Esophagus (tissue), 2 donors: ENCODE data around the gene MORC3. TPM values are rescaled to one million over a fixed set of nuclear protein-coding genes. Genes with fewer than 3 reads are reported as not detected.
"Not testable (repeated sequence)": the region's sequence is repeated elsewhere in the genome, so short reads cannot be mapped to it uniquely, and the experiment has no call there.

ENCODE experiments used
- H3K27ac ChIP-seq, 2 donors: one replicate each; pipeline ENCODE4 v1.5.1; 2013; ENCODE audit warnings: low read depth in 2 of 2, mild to moderate bottlenecking in 2 of 2, inconsistent platforms in 1 of 2, low read length in 1 of 2, moderate library complexity in 1 of 2
- H3K27me3 ChIP-seq, 2 donors: one replicate each; pipeline ENCODE4 v1.6.1; 2013; ENCODE audit warnings: low read length in 2 of 2, control low read depth in 1 of 2, mild to moderate bottlenecking in 1 of 2; ENCODE audit not compliant: insufficient read depth in 2 of 2, control insufficient read depth in 1 of 2
- H3K36me3 ChIP-seq, 2 donors: one replicate each; pipeline ENCODE4 v1.6.1; 2013; ENCODE audit warnings: low read length in 1 of 2; ENCODE audit not compliant: control insufficient read depth in 2 of 2, insufficient read depth in 2 of 2
- H3K4me1 ChIP-seq, 2 donors: one replicate each; pipeline ENCODE4 v1.6.1; 2013; ENCODE audit warnings: low read length in 1 of 2; ENCODE audit not compliant: control insufficient read depth in 2 of 2, insufficient read depth in 2 of 2
- H3K4me3 ChIP-seq, 2 donors: one replicate each; pipeline ENCODE4 v1.5.1; 2013; ENCODE audit warnings: low read length in 2 of 2, mild to moderate bottlenecking in 2 of 2, low read depth in 1 of 2, moderate library complexity in 1 of 2
- H3K9me3 ChIP-seq, 2 donors: one replicate each; pipeline ENCODE4 v1.6.1; 2013; ENCODE audit warnings: mild to moderate bottlenecking in 2 of 2, low read depth in 1 of 2, low read length in 1 of 2, moderate library complexity in 1 of 2; ENCODE audit not compliant: control insufficient read depth in 2 of 2, insufficient read depth in 1 of 2
- WGBS, 2 donors: extraction: QIAGEN DNeasy Blood & Tissue Kit; methylation state at CpG; one replicate each; pipeline ENCODE4 v1.1.7; 2013; 5-methylcytosine and 5-hydroxymethylcytosine counted together
- polyA plus RNA-seq, 2 donors: library from polyadenylated mRNA; stranded (reverse); fragments of 200-250 nt; gene quantifications; one replicate each; pipeline ENCODE4 v1.2.3, GENCODE V29; 2013
- donor health status: healthy with polysubstance abuse.
- donor health status: Bipolar disorder and iron deficiency.

MORC3 gene
- polyA plus RNA-seq, 2 donors: 13.1 to 18.6 TPM

DNA sequence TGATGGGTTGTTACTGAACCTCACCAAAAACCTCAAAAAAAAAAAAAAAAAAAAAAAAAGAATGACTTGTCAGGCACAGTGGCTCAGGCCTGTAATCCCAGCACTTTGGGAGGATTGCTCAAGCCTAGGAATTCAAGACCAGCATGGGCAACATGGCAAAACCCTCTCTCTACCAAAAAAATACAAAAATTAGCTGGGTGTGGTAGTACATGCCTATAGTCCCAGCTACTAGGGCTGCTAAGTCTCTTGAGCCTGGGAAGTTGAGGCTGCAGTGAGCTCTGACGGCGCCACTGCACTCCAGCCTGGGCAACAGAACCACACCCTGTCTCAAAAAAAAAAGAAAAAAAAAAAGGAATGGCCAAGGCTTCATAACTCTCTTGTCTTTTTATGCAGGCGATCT lies 76.3 kb downstream of the MORC3 start:
- WGBS, 2 donors: 93 to 95% methylated on average over 3 of the region's 3 CpGs
- no peak overlapping the region for H3K27ac ChIP-seq
- H3K27me3 ChIP-seq: no peaks in the 10 kb centered on the region
- no peaks in the 10 kb centered on the region for H3K9me3 ChIP-seq
- H3K36me3 ChIP-seq: peaks cover 0 to 6% of the 10 kb centered on the region in 2 donors
- H3K4me1 ChIP-seq: no peaks in the 10 kb centered on the region
- H3K4me3 ChIP-seq: no peak overlapping the region

DNA sequence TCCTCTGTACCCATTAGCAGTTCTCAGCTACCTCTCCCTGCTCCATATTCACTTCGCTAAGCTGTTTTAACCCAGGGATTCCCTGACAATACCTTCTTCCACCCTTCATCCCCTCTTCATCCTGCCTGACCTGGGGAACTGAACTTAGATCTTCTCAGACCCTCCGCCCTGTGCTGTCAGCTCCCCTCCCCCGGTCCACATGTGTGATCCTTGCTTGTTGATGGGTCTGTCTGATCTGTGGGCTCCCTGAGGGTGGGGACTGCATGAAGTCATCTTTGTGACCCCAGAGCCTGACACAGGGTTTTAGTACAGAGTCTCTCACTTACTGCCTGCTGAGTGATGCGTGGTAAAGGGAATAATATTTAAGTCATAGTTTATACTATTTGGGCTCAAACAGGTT lies 77.0 kb downstream of the MORC3 start:
- H3K4me1 ChIP-seq: no peaks in the 10 kb centered on the region
- WGBS, 2 donors: 91 to 93% methylated on average over 4 of the region's 4 CpGs
- H3K27me3 ChIP-seq: no peaks in the 10 kb centered on the region
- H3K4me3 ChIP-seq: no peak overlapping the region
- peaks cover 0 to 6% of the 10 kb centered on the region in 2 donors for H3K36me3 ChIP-seq
- H3K27ac ChIP-seq: no peak overlapping the region
- H3K9me3 ChIP-seq: no peaks in the 10 kb centered on the region

DNA sequence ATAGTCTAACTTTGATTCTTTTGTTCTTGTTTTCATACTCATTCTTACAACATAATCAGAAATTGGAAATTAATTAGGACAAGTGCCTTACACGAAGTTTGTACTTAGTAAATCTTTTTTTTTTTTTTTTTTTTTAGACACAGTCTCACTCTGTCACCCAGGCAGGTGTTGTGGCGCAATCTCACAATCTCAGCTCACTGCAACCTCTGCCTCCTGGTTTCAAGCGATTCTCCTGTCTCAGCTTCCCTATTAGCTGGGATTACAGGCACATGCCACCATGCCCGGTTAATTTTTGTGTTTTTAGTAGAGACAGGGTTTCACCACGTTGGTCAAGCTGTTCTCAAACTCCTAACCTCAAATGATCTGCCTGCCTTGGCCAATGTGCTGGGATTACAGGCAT lies 77.6 kb downstream of the MORC3 start:
- peaks cover 0 to 6% of the 10 kb centered on the region in 2 donors for H3K36me3 ChIP-seq
- no peaks in the 10 kb centered on the region for H3K27me3 ChIP-seq
- H3K27ac ChIP-seq: no peak overlapping the region
- H3K4me3 ChIP-seq: no peak overlapping the region
- 80 to 87% methylated on average over 5 of the region's 5 CpGs for WGBS, 2 donors
- no peaks in the 10 kb centered on the region for H3K4me1 ChIP-seq
- no peaks in the 10 kb centered on the region for H3K9me3 ChIP-seq

DNA sequence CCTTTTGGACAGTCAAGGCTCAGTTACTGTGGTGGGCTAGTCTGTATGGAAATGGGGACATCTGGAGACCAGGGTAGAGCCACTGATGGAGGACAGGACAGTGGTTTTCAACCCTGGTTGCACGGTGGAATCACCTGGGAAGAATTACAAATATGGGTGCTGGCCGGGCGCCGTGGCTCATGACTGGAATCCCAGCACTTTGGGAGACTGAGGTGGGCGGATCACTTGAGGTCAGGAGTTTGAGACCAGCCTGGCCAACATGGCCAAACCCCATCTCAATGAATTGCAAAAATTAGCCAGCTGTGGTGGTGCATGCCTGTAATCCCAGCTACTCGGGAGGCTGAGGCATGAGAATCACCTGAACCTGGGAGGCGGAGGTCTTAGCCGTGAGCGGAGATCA lies 79.7 kb downstream of the MORC3 start:
- 95 to 98% methylated on average over 9 of the region's 9 CpGs for WGBS, 2 donors
- not testable (repeated sequence) for H3K36me3 ChIP-seq, H3K9me3 ChIP-seq, H3K27me3 ChIP-seq, H3K4me1 ChIP-seq, H3K4me3 ChIP-seq, H3K27ac ChIP-seq

DNA sequence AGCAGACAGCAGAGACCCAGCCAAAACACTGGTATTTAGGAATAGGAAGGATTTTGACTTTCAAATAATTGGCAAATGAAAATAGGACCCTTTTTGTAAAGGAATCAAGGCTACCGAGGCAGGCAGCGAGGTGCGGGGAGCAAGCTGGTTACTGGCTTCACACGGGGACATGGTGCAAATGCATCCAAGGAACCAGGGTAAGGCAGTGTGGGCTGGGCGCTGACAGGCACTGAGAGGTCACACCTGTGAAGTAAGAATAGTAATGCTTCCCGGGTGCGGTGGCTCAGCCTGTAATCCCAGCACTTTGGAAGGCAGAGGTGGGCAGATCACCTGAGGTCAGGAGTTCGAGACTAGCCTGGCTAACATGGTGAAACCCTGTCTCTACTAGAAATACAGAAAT lies 80.7 kb downstream of the MORC3 start:
- WGBS, 2 donors: 95 to 97% methylated on average over 8 of the region's 8 CpGs
- H3K36me3 ChIP-seq: peaks cover 0 to 11% of the 10 kb centered on the region in 2 donors
- H3K27ac ChIP-seq: no peak overlapping the region
- H3K4me1 ChIP-seq: no peaks in the 10 kb centered on the region
- no peak overlapping the region for H3K4me3 ChIP-seq
- H3K27me3 ChIP-seq: no peaks in the 10 kb centered on the region
- no peaks in the 10 kb centered on the region for H3K9me3 ChIP-seq

DNA sequence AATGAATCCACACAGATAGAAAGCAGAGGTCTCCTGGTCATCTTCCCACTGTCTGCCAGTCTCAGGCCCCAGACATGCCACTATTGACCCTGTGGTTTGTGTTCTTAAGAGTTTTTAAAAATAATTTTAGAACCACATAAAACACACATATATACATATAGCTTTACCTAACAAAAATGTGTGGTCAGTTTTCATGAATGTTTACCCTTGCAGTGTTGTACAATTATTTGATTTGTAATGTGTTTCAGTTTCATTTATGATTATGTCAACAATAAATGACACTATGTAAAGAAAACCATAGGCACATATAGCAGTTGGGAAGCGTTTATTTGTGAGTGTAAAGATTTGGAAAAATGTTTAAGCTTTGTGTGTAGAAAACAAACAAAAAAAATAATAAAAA lies 82.3 kb downstream of the MORC3 start:
- WGBS, 2 donors: 69 to 85% methylated on average over 1 of the region's 1 CpG
- H3K36me3 ChIP-seq: peaks cover 0 to 8% of the 10 kb centered on the region in 2 donors
- H3K27me3 ChIP-seq: no peaks in the 10 kb centered on the region
- H3K9me3 ChIP-seq: no peaks in the 10 kb centered on the region
- no peaks in the 10 kb centered on the region for H3K4me1 ChIP-seq
- no peak overlapping the region for H3K27ac ChIP-seq
- no peak overlapping the region for H3K4me3 ChIP-seq

DNA sequence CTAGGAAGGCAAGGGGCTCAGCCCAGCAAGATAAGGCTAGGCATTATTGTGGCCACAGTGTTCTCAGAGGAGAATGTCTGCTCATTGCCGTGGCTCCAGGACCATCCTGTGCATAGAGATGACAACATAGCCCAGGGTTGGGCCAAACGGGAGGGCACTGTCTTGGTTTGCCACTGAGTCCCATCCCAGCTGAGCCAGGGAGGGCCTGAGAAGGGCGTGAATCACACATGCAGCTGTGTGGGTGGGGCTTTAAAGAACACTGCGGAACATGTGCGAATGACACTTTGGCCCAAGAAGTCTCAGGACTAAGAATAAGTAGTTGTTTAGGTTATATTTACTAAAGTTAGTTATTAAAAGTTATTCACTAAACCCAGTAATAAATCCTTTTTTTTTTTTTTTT lies 83.7 kb downstream of the MORC3 start:
- WGBS, 2 donors: 87 to 89% methylated on average over 5 of the region's 5 CpGs
- Histone ChIP-seq H3K9me3 (no peaks in the 10 kb centered on the region), H3K4me3 (no peak overlapping the region), H3K36me3 (peaks cover 0 to 10% of the 10 kb centered on the region in 2 donors), H3K27me3 (no peaks in the 10 kb centered on the region), H3K27ac (no peak overlapping the region), H3K4me1 (no peaks in the 10 kb centered on the region)

DNA sequence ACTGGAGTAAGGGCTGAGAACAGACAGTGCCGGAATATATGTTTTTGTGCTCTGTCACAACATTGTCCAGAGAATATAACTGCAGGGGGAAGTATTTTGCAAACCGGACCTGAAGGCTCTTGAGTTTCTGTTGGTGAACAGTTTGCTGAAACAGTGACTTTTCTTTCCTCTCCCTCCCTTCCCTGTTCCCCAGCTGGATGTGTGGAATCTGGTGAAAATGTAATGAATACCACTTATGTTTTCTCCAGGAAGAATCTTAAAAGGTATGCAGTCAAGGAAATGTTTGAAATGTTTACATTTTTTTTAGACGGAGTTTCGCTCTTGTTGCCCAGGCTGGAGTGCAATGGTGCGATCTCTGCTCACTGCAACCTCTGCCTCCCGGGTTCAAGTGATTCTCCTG lies 88.6 kb downstream of the MORC3 start:
- H3K4me1 ChIP-seq: no peaks in the 10 kb centered on the region
- H3K27me3 ChIP-seq: no peaks in the 10 kb centered on the region
- H3K27ac ChIP-seq: no peak overlapping the region
- 89 to 91% methylated on average over 6 of the region's 6 CpGs for WGBS, 2 donors
- H3K4me3 ChIP-seq: no peak overlapping the region
- H3K9me3 ChIP-seq: no peaks in the 10 kb centered on the region
- peaks cover 0 to 8% of the 10 kb centered on the region in 2 donors for H3K36me3 ChIP-seq

DNA sequence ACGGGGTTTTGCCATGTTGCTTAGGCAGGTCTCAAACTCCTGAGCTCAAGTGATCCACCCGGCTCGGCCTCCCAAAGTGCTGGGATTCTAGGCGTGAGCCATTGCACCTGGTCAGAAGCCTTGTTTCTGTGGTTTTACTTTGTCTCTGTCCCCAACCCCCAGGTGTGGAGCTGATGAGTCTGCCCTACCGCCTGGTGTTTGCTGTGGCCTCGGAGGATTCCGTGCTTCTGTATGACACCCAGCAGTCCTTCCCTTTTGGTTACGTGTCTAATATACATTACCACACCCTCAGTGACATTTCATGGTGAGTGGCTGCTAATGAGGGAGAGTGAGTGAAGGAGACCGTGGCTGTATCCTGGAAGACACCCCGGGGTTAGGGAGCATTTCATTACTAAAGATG lies 91.3 kb downstream of the MORC3 start:
- 94% methylated on average over 10 of the region's 10 CpGs for WGBS, 2 donors

DNA sequence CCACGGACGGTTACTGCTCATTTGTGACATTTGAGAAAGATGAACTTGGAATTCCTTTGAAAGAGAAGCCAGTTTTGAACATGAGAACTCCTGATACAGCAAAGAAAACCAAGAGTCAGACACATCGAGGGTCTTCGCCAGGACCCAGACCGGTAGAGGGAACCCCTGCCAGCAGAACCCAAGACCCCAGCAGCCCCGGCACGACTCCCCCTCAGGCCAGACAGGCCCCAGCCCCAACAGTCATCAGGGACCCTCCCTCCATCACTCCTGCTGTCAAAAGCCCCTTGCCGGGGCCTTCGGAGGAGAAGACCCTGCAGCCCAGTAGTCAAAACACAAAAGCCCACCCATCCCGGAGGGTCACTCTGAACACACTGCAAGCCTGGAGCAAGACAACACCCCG lies 92.9 kb downstream of the MORC3 start:
- WGBS, 2 donors: 78 to 85% methylated on average over 11 of the region's 11 CpGs
- H3K27ac ChIP-seq: no peak overlapping the region
- H3K4me1 ChIP-seq: no peaks in the 10 kb centered on the region
- no peaks in the 10 kb centered on the region for H3K9me3 ChIP-seq
- no peak overlapping the region for H3K4me3 ChIP-seq
- peaks cover 5 to 11% of the 10 kb centered on the region in 2 donors for H3K36me3 ChIP-seq
- H3K27me3 ChIP-seq: no peaks in the 10 kb centered on the region

More for the DNA sequence above, 91.3 kb downstream of the MORC3 start:
- no peak overlapping the region for H3K4me3 ChIP-seq
- H3K4me1 ChIP-seq: no peaks in the 10 kb centered on the region
- H3K27me3 ChIP-seq: no peaks in the 10 kb centered on the region
- H3K36me3 ChIP-seq: peaks cover 5 to 11% of the 10 kb centered on the region in 2 donors
- H3K9me3 ChIP-seq: no peaks in the 10 kb centered on the region
- H3K27ac ChIP-seq: no peak overlapping the region
